ENCODE results near the gene TENM3.

DNA sequence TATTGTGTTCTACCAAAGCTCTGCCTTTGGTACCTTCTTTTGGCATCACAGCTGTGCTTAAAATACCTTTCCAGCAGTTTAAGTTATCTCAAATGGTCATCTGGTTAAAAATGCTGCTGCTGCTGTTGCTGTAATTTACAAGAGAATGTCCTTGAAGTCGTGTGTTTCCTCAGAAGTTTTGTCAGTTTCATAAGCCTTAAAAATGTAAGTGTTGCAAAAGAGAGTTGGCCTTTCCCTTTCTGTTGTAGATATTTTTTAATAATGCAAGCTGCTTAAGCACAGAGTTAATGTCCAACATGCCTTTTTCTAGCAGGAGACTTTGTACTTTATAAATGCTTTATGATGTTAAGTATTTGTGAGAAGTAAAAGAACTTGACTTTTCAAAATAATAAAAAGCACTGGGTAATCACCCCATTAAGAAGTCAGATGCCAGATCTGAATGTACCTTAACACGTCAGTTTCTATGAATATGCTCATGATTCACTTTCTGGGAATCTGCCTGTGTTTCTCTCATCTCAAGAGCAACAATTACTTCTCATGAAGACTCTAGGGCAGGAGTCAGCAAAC, 35.3 kb upstream of the TENM3 start:
- TF ChIP-seq, protein P1, sequence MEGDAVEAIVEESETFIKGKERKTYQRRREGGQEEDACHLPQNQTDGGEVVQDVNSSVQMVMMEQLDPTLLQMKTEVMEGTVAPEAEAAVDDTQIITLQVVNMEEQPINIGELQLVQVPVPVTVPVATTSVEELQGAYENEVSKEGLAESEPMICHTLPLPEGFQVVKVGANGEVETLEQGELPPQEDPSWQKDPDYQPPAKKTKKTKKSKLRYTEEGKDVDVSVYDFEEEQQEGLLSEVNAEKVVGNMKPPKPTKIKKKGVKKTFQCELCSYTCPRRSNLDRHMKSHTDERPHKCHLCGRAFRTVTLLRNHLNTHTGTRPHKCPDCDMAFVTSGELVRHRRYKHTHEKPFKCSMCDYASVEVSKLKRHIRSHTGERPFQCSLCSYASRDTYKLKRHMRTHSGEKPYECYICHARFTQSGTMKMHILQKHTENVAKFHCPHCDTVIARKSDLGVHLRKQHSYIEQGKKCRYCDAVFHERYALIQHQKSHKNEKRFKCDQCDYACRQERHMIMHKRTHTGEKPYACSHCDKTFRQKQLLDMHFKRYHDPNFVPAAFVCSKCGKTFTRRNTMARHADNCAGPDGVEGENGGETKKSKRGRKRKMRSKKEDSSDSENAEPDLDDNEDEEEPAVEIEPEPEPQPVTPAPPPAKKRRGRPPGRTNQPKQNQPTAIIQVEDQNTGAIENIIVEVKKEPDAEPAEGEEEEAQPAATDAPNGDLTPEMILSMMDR (conservative IDR thresholded peaks at IDR 0.05), result no peak
- TF ChIP-seq EZH2 (IDR thresholded peaks at IDR 0.05; ENCODE audit: low read depth), result no peak
